Measurements from ENCODE around the gene CLDN10.
"Not testable (repeated sequence)": the region's sequence is repeated elsewhere in the genome, so short reads cannot be mapped to it uniquely, and the experiment has no call there.

CLDN10 gene

DNA sequence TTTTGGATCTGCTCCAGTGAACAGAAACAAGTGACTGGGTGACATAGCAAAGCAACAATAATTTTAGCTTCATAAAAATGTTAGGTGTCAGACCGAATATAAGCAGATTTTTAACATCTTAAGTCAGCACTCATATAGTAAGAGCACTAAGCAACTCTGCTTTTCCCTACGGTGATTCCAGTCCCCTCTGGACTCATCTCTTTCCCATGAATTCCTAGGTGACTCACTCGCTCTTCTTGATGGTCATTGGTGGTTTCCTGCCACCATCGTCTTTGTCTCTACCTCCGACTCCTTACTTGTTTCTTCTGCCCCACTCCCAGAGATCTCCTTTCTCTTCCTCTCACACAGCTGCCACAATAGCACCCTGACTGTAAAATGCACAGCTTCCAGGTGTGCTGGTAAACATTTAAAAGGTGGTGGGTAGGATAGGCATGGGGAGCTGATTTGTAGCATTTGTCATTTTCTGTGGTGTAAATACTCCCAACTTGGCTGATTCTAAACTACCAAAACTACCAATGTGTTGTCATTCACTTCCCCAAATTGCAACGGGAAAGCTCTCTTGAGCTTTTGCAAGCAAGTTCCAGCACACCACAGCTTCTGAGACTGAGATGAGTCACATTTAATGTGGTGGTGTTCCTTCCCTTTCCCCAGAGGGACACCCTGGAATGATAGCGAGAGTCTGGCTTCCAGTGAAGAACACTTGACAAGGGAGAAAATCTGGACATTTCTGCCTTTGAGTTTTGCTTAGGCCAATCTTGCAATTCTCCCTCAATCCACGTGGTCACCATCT is 42.8 kb upstream of the CLDN10 start:
- POLR2A ChIA-PET: no interaction called here
- DNase-seq (ENCODE audit: extremely low spot score): no peak
- CTCF ChIA-PET: interaction anchor here (2.4 kb wide), 1 partner anchor 14 kb away, joined by 6 read pairs; no protein-coding TSS in a partner anchor
- TF ChIP-seq, protein P1, sequence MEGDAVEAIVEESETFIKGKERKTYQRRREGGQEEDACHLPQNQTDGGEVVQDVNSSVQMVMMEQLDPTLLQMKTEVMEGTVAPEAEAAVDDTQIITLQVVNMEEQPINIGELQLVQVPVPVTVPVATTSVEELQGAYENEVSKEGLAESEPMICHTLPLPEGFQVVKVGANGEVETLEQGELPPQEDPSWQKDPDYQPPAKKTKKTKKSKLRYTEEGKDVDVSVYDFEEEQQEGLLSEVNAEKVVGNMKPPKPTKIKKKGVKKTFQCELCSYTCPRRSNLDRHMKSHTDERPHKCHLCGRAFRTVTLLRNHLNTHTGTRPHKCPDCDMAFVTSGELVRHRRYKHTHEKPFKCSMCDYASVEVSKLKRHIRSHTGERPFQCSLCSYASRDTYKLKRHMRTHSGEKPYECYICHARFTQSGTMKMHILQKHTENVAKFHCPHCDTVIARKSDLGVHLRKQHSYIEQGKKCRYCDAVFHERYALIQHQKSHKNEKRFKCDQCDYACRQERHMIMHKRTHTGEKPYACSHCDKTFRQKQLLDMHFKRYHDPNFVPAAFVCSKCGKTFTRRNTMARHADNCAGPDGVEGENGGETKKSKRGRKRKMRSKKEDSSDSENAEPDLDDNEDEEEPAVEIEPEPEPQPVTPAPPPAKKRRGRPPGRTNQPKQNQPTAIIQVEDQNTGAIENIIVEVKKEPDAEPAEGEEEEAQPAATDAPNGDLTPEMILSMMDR (IDR thresholded peaks at IDR 0.05; ENCODE audit: control extremely low read depth, extremely low read depth, low read depth, missing control alignments): no peak

DNA sequence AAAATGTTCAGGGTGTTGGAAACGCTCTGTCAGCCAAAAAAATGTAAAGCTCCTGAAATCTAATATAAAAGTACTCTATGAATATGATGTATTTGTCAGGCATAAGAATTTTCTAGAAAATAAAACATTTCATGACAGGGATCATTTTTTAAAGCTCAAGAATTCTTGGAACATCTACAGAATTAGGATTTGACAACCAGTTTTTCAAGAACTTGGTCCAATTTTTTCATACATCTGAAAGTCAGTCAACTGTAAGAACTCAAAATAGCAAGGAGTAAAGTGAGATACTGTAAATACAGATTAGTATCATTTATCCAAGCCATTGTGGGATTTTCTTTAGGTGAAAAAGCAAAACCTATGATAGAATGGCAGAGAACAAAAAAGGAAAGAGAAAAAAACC is 41.6 kb upstream of the CLDN10 start:
- ChIA-PET CTCF (interaction anchor here (1.0 to 2.4 kb wide), 2 partner anchors 9 to 15 kb away, joined by 4 to 6 read pairs; no protein-coding TSS in a partner anchor), POLR2A (no interaction called here)
- DNase-seq (ENCODE audit: extremely low spot score): no peak
- TF ChIP-seq, protein P1 (IDR thresholded peaks at IDR 0.05; ENCODE audit: control extremely low read depth, extremely low read depth, low read depth, missing control alignments): no peak

DNA sequence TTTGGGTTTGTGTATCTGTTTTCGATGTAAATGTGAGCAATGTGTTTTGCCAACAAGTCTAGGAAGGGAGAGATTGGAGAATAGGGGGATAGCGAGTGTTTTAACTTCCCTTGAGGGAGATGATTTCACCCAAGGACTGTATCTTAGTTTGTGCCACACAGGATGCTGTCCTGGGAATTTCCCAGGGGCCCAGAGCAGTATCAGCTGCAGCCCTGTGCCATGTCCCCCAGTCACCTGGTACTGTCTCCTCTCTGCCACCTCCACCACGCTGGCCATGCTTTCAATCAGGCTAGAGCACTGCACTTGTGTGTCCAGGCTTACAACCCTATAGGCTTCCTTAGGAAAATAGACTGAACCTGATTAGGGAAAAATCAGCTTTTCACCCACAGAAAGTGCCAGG is 40.1 kb upstream of the CLDN10 start:
- POLR2A ChIA-PET: no interaction called here
- TF ChIP-seq, protein P1 (IDR thresholded peaks at IDR 0.05; ENCODE audit: control extremely low read depth, extremely low read depth, low read depth, missing control alignments): no peak
- CTCF ChIA-PET: interaction anchor here (1.4 kb wide), 1 partner anchor 96 kb away, joined by 3 read pairs; no protein-coding TSS in a partner anchor
- no peak for DNase-seq (ENCODE audit: extremely low spot score)

DNA sequence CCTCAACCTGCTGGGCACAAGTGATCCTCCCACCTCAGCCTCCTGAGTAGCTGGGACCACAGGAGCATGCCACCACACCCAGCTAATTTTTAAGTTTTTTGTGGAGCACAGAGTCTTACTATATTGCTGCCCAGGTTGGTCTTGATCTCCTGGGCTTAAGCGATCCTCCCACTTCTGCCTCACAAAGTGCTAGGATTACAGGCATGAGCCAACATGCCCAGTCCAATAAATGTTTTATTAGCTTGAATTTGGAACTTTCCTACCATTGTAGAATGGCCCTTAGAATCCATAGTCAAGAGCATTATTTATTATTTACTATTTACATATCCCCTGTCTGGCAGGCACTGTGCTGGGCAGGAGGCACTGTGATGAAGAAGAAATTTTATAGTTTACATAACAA is 39.6 kb upstream of the CLDN10 start:
- ChIA-PET CTCF (interaction anchor here (0.9 to 1.4 kb wide), 2 partner anchors 19 to 96 kb away, joined by 3 to 6 read pairs; no protein-coding TSS in a partner anchor), POLR2A (no interaction called here)
- no peak for DNase-seq (ENCODE audit: extremely low spot score)
- TF ChIP-seq, protein P1 (IDR thresholded peaks at IDR 0.05; ENCODE audit: control extremely low read depth, extremely low read depth, low read depth, missing control alignments): no peak

DNA sequence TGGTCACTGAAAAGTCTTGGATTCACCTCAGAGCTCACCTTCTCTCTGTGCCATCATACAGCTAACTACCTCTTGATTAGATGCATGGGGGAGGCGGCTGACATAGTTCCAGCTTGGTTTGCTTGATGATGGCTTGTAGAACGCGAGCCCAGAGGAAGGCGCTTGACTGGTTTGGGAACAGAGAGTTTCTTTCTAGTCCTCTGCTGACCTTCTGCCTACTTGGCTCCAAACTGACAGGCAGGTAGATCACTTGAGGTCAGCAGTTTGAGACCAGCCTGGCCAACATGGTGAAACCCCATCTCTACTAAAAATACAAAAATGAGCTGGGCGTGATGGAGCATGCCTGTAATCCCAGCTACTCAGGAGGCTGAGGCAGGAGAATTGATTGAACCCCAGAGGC is 36.9 kb upstream of the CLDN10 start:
- POLR2A ChIA-PET; DNase-seq (ENCODE audit: extremely low spot score): not testable (repeated sequence)
- CTCF ChIA-PET: interaction anchor here (0.9 to 1.4 kb wide), 4 partner anchors 10 to 326 kb away, joined by 3 read pairs; no protein-coding TSS in a partner anchor

DNA sequence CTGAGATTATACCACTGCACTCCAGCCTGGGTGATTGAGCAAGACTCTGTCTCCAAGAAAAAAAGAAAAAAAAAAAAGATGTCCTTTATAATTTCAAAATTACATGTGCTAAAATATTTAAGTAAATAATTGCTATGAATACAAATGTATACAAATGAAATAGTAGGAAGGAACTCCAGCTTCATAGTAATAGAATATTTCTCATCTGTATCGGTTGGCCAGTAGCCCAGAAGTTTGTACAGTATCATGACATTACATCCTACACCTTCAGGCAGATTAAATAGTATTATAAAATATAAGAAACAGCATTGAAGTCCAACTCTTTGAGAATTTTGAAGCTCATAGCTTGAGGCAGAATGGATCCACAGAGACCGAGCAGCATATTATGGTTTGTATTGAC is 36.5 kb upstream of the CLDN10 start:
- TF ChIP-seq, protein P1 (IDR thresholded peaks at IDR 0.05; ENCODE audit: control extremely low read depth, extremely low read depth, low read depth, missing control alignments): no peak
- CTCF ChIA-PET: interaction anchor here (0.9 to 1.4 kb wide), 5 partner anchors 11 to 326 kb away, joined by 3 read pairs; no protein-coding TSS in a partner anchor
- DNase-seq (ENCODE audit: extremely low spot score): no peak
- POLR2A ChIA-PET: no interaction called here

DNA sequence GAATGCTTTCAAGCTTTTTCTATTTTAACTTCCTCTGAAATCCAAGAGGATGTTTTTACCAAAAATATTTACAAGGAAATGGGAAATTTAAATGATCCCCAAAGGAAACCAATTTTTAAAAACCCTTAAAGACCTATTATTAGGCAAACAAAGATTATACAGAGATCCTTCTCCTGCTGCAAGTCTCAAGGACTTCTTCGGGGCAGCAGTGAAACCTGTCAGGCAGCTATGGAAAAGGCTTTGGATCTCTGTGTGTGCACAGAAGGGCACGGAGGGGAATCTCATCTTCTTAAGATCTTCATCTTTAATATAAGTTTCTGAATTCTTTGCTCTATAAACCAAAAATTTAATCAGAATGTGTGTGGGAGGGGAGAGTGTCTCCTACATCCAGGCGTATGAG is 36.0 kb upstream of the CLDN10 start:
- POLR2A ChIA-PET: no interaction called here
- CTCF ChIA-PET: interaction anchor here (1.0 to 1.4 kb wide), 4 partner anchors 11 to 40 kb away, joined by 3 read pairs; no protein-coding TSS in a partner anchor

More for the DNA sequence above, 36.0 kb upstream of the CLDN10 start:
- TF ChIP-seq, protein P1 (IDR thresholded peaks at IDR 0.05; ENCODE audit: control extremely low read depth, extremely low read depth, low read depth, missing control alignments): no peak
- no peak for DNase-seq (ENCODE audit: extremely low spot score)
